Measurements from ENCODE around the gene MARK1. TPM values are rescaled to one million over a fixed set of nuclear protein-coding genes. Genes with fewer than 3 reads are reported as not detected.

Gene MARK1
- total and polyA plus RNA-seq, 2 donors (not counting 1 experiment from before 2014, with no cell fraction given) = 0.52 to 3.8 TPM

GRCh38 chr1:220594356-220594755 lies 66.4 kb downstream of the MARK1 start:
- Histone ChIP-seq H3K36me3 (replicated peaks in 1 of 2; ENCODE audit: control extremely low read depth in 1 of 2, control insufficient read depth in 1 of 2, extremely low read depth in 1 of 2, insufficient read depth in 2 of 2, low read length in 1 of 2) (no peaks in the 10 kb centered on the region), H3K4me2 (replicated peaks; ENCODE audit: low read depth, low read length, poor library complexity, severe bottlenecking) (no peak overlapping the region), H2AFZ (ENCODE audit: insufficient read depth, low read depth, low read length, poor library complexity, severe bottlenecking) (no peak overlapping the region), H4K20me1 (ENCODE audit: control insufficient read depth, insufficient read depth, low read length, poor library complexity, severe bottlenecking) (no peaks in the 10 kb centered on the region), H3K9me3 (ENCODE audit: control extremely low read depth in 1 of 3, control insufficient read depth in 2 of 3, insufficient read depth in 1 of 3, low read length in 2 of 3) (peaks cover 0 to 3% (median 0%) of the 10 kb centered on the region in 3 donors), H3K27me3 (replicated peaks in 1 of 4; ENCODE audit: control extremely low read depth in 1 of 4, control insufficient read depth in 3 of 4, insufficient read depth in 4 of 4, low read length in 3 of 4) (no peaks in the 10 kb centered on the region), H3K4me1 (ENCODE audit: control insufficient read depth in 2 of 2, insufficient read depth in 2 of 2, low read length in 2 of 2) (no peaks in the 10 kb centered on the region), H3K9ac (ENCODE audit: low read length) (no peak overlapping the region), H3K4me3 (ENCODE audit: control extremely low read depth in 1 of 5, extremely low read depth in 1 of 5, insufficient read depth in 1 of 5, low read depth in 2 of 5, low read length in 4 of 5) (no peak overlapping the region), H3K79me2 (ENCODE audit: control insufficient read depth, insufficient read depth, low read length) (no peaks in the 10 kb centered on the region), H3K27ac (ENCODE audit: low read length in 2 of 2) (no peak overlapping the region)
- no CpG with 5 or more reads among the region's 4 CpGs for WGBS (ENCODE audit: insufficient coverage)
- no peaks in the 10 kb centered on the region for H3K9me3 Mint-ChIP-seq (ENCODE audit: insufficient read depth)
- no peak overlapping the region for H3K27ac Mint-ChIP-seq
- no peak overlapping the region for H3K4me3 Mint-ChIP-seq
- no peak for DNase-seq
- H3K4me1 Mint-ChIP-seq = no peaks in the 10 kb centered on the region
- ATAC-seq (ENCODE audit: low read depth) = no peak
- CTCF ChIA-PET = no interaction called here
- intact Hi-C loops (cut with micrococcal nuclease) = no loop called here
- POLR2A ChIA-PET = no interaction called here
- H3K27me3 Mint-ChIP-seq = no peaks in the 10 kb centered on the region
- TF ChIP-seq EZH2 (IDR thresholded peaks at IDR 0.05; ENCODE audit: borderline replicate concordance, insufficient read depth, low read depth, low read length, poor library complexity, severe bottlenecking) (no peak), CTCF (IDR thresholded peaks at IDR 0.05) (no peak)

GRCh38 chr1:220595179-220595578 lies 67.2 kb downstream of the MARK1 start:
- Mint-ChIP-seq H3K4me1 (no peaks in the 10 kb centered on the region), H3K27me3 (no peaks in the 10 kb centered on the region), H3K27ac (no peak overlapping the region), H3K4me3 (no peak overlapping the region), H3K9me3 (ENCODE audit: insufficient read depth) (no peaks in the 10 kb centered on the region)
- 68% methylated on average over 3 of the region's 3 CpGs for WGBS (ENCODE audit: insufficient coverage)
- CTCF ChIA-PET = no interaction called here
- Histone ChIP-seq H3K9ac (ENCODE audit: low read length) (no peak overlapping the region), H3K4me1 (ENCODE audit: control insufficient read depth in 2 of 2, insufficient read depth in 2 of 2, low read length in 2 of 2) (no peaks in the 10 kb centered on the region), H3K36me3 (replicated peaks in 1 of 2; ENCODE audit: control extremely low read depth in 1 of 2, control insufficient read depth in 1 of 2, extremely low read depth in 1 of 2, insufficient read depth in 2 of 2, low read length in 1 of 2) (no peaks in the 10 kb centered on the region), H3K79me2 (ENCODE audit: control insufficient read depth, insufficient read depth, low read length) (no peaks in the 10 kb centered on the region), H3K27ac (ENCODE audit: low read length in 2 of 2) (no peak overlapping the region), H3K4me3 (ENCODE audit: control extremely low read depth in 1 of 5, extremely low read depth in 1 of 5, insufficient read depth in 1 of 5, low read depth in 2 of 5, low read length in 4 of 5) (no peak overlapping the region), H3K4me2 (replicated peaks; ENCODE audit: low read depth, low read length, poor library complexity, severe bottlenecking) (no peak overlapping the region), H4K20me1 (ENCODE audit: control insufficient read depth, insufficient read depth, low read length, poor library complexity, severe bottlenecking) (no peaks in the 10 kb centered on the region), H2AFZ (ENCODE audit: insufficient read depth, low read depth, low read length, poor library complexity, severe bottlenecking) (no peak overlapping the region), H3K9me3 (ENCODE audit: control extremely low read depth in 1 of 3, control insufficient read depth in 2 of 3, insufficient read depth in 1 of 3, low read length in 2 of 3) (peaks cover 0 to 3% (median 0%) of the 10 kb centered on the region in 3 donors), H3K27me3 (replicated peaks in 1 of 4; ENCODE audit: control extremely low read depth in 1 of 4, control insufficient read depth in 3 of 4, insufficient read depth in 4 of 4, low read length in 3 of 4) (no peaks in the 10 kb centered on the region)
- no peak for ATAC-seq (ENCODE audit: low read depth)
- no peak for TF ChIP-seq CTCF (IDR thresholded peaks at IDR 0.05)
- no peak for TF ChIP-seq EZH2 (IDR thresholded peaks at IDR 0.05; ENCODE audit: borderline replicate concordance, insufficient read depth, low read depth, low read length, poor library complexity, severe bottlenecking)
- POLR2A ChIA-PET = no interaction called here
- no peak for DNase-seq
- intact Hi-C loops (cut with micrococcal nuclease) = no loop called here

Measured in B cell (primary cell).